IMR-90 (cell line): ENCODE results near the gene FAM32A. TPM values are rescaled to one million over a fixed set of nuclear protein-coding genes. Genes with fewer than 3 reads are reported as not detected.

ENCODE experiments used
- ATAC-seq: fragments of 200-7000 bp; cut with Tn5 transposase; 2 replicates; pipeline ENCODE4 v1.9.1; 2020; ENCODE audit warnings: low read depth, mild to moderate bottlenecking, moderate library complexity
- BruUV-seq: library from RNA; stranded (reverse); fragments of 400-500 nt; replicated peaks from 2 replicates; lab custom pipeline; 2021; lab: Mats Ljungman, UMichigan
- CTCF ChIA-PET: fragments of 300-600 bp; formaldehyde crosslinking; extraction: SDS; loops from one replicate; lab custom pipeline; 2021; ENCODE audit warnings: antibody characterized with exemption; lab: Yijun Ruan, JAX
- POLR2A ChIA-PET: fragments of 300-600 bp; sonication (Branson Sonifier 250); formaldehyde crosslinking; loops from one replicate; lab custom pipeline; 2022; ENCODE audit warnings: antibody characterized with exemption; ENCODE audit not compliant: unreplicated experiment; lab: Charles Lee
- DNase-seq: peaks from one replicate; pipeline ENCODE4 v3.0.0; 2013
- H2AFZ ChIP-seq: replicated peaks from 2 replicates; pipeline ENCODE3; 2013; ENCODE audit warnings: low read length, mild to moderate bottlenecking; ENCODE audit not compliant: poor library complexity
- H2AK5ac ChIP-seq: 2 replicates; pipeline ENCODE4 v1.6.1; 2013; ENCODE audit warnings: low read depth, low read length, inconsistent platforms
- H2AK9ac ChIP-seq: replicated peaks from 2 replicates; pipeline ENCODE3; 2013; ENCODE audit warnings: mild to moderate bottlenecking, low read depth, low read length, moderate library complexity; ENCODE audit not compliant: poor library complexity
- H2BK120ac ChIP-seq: 2 replicates; pipeline ENCODE4 v1.6.1; 2013; ENCODE audit warnings: low read depth, low read length, inconsistent platforms
- H2BK15ac ChIP-seq: 3 replicates; pipeline ENCODE4 v1.6.1; 2013; ENCODE audit warnings: low read depth, low read length, inconsistent platforms
- H2BK20ac ChIP-seq: 2 replicates; pipeline ENCODE4 v1.6.1; 2013; ENCODE audit warnings: low read depth, mild to moderate bottlenecking, inconsistent platforms, low read length, moderate library complexity
- H2BK5ac ChIP-seq: 2 replicates; pipeline ENCODE4 v1.6.1; 2013; ENCODE audit warnings: mild to moderate bottlenecking, low read depth, low read length, inconsistent platforms; ENCODE audit not compliant: poor library complexity, severe bottlenecking
- H3K14ac ChIP-seq: replicated peaks from 2 replicates; pipeline ENCODE4 v1.6.1; 2013; ENCODE audit warnings: low read depth, low read length, inconsistent platforms
- H3K18ac ChIP-seq: 2 replicates; pipeline ENCODE4 v1.6.1; 2013; ENCODE audit warnings: low read depth, low read length, control low read depth
- H3K23ac ChIP-seq: 2 replicates; pipeline ENCODE4 v1.6.1; 2013; ENCODE audit warnings: low read depth, low read length, inconsistent platforms
- H3K27ac ChIP-seq: 2 replicates; pipeline ENCODE4 v1.5.1; 2013; ENCODE audit warnings: mild to moderate bottlenecking, control low read depth, low read length; ENCODE audit not compliant: insufficient read depth
- H3K27me3 ChIP-seq: 2 replicates; pipeline ENCODE4 v1.6.1; 2013; ENCODE audit warnings: low read length; ENCODE audit not compliant: control insufficient read depth, insufficient read depth
- H3K36me3 ChIP-seq: 2 replicates; pipeline ENCODE4 v1.6.1; 2013; ENCODE audit warnings: low read length, mixed read lengths; ENCODE audit not compliant: control insufficient read depth, insufficient read depth
- H3K4ac ChIP-seq: 2 replicates; pipeline ENCODE4 v1.6.1; 2013; ENCODE audit warnings: low read depth, low read length, inconsistent platforms
- H3K4me1 ChIP-seq: 2 replicates; pipeline ENCODE4 v1.6.1; 2013; ENCODE audit warnings: low read length, mixed read lengths; ENCODE audit not compliant: control insufficient read depth, insufficient read depth
- H3K4me2 ChIP-seq: 2 replicates; pipeline ENCODE4 v1.6.1; 2013; ENCODE audit warnings: low read depth, mild to moderate bottlenecking, control low read depth, low read length, moderate library complexity
- H3K4me3 ChIP-seq: 2 replicates; pipeline ENCODE4 v1.5.1; 2013; ENCODE audit warnings: low read depth, mild to moderate bottlenecking, control low read depth, low read length, moderate library complexity; ENCODE audit not compliant: insufficient read depth
- H3K56ac ChIP-seq: 2 replicates; pipeline ENCODE4 v1.6.1; 2013; ENCODE audit warnings: low read length, inconsistent platforms; ENCODE audit not compliant: insufficient read depth; ENCODE audit errors: extremely low read depth
- H3K79me1 ChIP-seq, 2 experiments: 2 replicates each; pipeline ENCODE4 v1.6.1; 2013; ENCODE audit warnings: low read length in 2 of 2, inconsistent platforms in 1 of 2, low read depth in 1 of 2
- H3K9ac ChIP-seq: 2 replicates; pipeline ENCODE4 v1.6.1; 2013; ENCODE audit warnings: low read depth, low read length, control low read depth
- H3K9me1 ChIP-seq: 2 replicates; pipeline ENCODE4 v1.6.1; 2013; ENCODE audit warnings: low read length, inconsistent platforms; ENCODE audit not compliant: insufficient read depth
- H3K9me3 ChIP-seq: 2 replicates; pipeline ENCODE4 v1.6.1; 2013; ENCODE audit warnings: low read length; ENCODE audit not compliant: control insufficient read depth, insufficient read depth
- H4K20me1 ChIP-seq: 2 replicates; pipeline ENCODE4 v1.6.1; 2013; ENCODE audit warnings: low read length, inconsistent platforms; ENCODE audit not compliant: insufficient read depth
- H4K5ac ChIP-seq: 2 replicates; pipeline ENCODE4 v1.6.1; 2013; ENCODE audit warnings: mild to moderate bottlenecking, low read depth, low read length, control low read depth
- H4K8ac ChIP-seq, 2 experiments: 2 replicates each; pipeline ENCODE4 v1.6.1; 2013; ENCODE audit warnings: low read depth in 2 of 2, low read length in 2 of 2, control low read depth in 1 of 2, inconsistent platforms in 1 of 2
- H4K91ac ChIP-seq: 2 replicates; pipeline ENCODE4 v1.6.1; 2013; ENCODE audit warnings: low read depth, low read length, inconsistent platforms; ENCODE audit not compliant: insufficient read depth
- RFX5 ChIP-seq: IDR thresholded peaks from 2 replicates; pipeline ENCODE4 v1.8.0; 2012; ENCODE audit warnings: low read depth, mild to moderate bottlenecking, low read length, moderate library complexity
- WGBS, 2 experiments: methylation state at CpG; one replicate each; pipeline versions ENCODE4 v1.1.5 to v1.1.7; 2013; ENCODE audit warnings: missing lambda C conversion rate in 2 of 2; ENCODE audit not compliant: insufficient read length in 1 of 2; ENCODE audit errors: extremely low coverage in 2 of 2; 5-methylcytosine and 5-hydroxymethylcytosine counted together
- dilution Hi-C: fragments of 300-500 bp; cut with HindIII; formaldehyde crosslinking; loops from one replicate; pipeline ENCODE4 v1.14.3; 2018; ENCODE audit warnings: low sequenced_read_pairs; ENCODE audit not compliant: unreplicated experiment
- in situ Hi-C: fragments of 300-500 bp; cut with MboI; formaldehyde crosslinking; loops from 3 replicates; pipeline ENCODE4 v1.14.3; 2019; ENCODE audit warnings: low sequenced_read_pairs, inconsistent platforms, mixed read lengths
- intact Hi-C: fragments of 100-400 bp; cut with micrococcal nuclease; formaldehyde crosslinking; loops from 2 replicates; pipeline ENCODE4 v1.10.0; 2022
- polyA plus RNA-seq, 3 experiments: library from polyadenylated mRNA; depleted of rRNA; stranded (reverse); fragments of >200 nt; gene quantifications; 2 replicates each; pipeline ENCODE4 v1.2.3, GENCODE V29; 2012; ENCODE audit warnings: low replicate concordance in 1 of 3
- total RNA-seq: library from RNA; depleted of rRNA; stranded (reverse); fragments of >200 nt; gene quantifications from 2 replicates; pipeline ENCODE4 v1.2.3, GENCODE V29; 2012
- TF ChIP-seq, protein P1 (sequence below): fragments of 150-350 bp; IDR thresholded peaks from 2 replicates; pipeline ENCODE4 v1.6.1; 2017; ENCODE audit warnings: mild to moderate bottlenecking, antibody characterized with exemption, low read length, low read depth

The FAM32A gene
- total and polyA plus RNA-seq, 2 of the 4 experiments (the other 2 are of a cell fraction), result 99.5 to 130 TPM

DNA sequence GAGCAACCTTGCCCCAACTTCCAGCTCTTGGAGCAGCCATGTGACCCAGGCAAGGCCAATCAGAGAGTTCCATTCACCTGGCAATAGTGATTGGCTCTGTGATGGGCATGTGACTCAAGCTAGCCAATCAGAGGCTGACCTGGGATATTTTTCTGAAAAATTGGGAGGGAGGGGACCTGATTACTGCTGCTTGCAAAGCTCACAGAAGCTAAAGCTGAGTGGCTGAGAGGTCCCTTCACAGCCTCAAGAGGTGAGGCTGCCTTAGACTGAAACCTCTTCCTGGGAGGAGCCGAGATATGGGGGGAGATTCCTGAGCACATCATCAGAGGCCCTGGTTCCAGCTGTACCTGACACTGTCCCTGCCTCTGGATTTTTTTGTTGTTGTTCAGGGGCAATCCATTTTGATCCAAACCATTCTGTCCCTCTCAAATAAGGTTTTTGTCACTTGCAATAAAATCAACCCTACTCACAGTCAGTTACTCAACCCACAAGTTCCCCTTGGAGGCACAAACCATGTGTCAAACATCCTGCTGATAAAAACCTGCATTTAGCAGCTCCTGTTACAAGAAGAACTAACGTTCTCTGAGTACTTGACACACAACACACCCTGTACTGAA is 16.6 kb upstream of the FAM32A start:
- POLR2A ChIA-PET, result no interaction called here

More for the DNA sequence above, 16.6 kb upstream of the FAM32A start:
- Histone ChIP-seq H3K27me3 (no peaks in the 10 kb centered on the region; the same call in 1 of the 2 replicates), H3K36me3 (no peaks in the 10 kb centered on the region), H2BK15ac (no peak overlapping the region), H3K23ac (no peak overlapping the region), H3K27ac (no peak overlapping the region), H3K18ac (no peak overlapping the region), H4K8ac (no peak overlapping the region), H2BK20ac (no peak overlapping the region), H4K91ac (no peak overlapping the region), H2BK5ac (no peak overlapping the region), H2AK9ac (no peak overlapping the region), H3K14ac (no peak overlapping the region), H3K9ac (no peak overlapping the region), H3K4me1 (no peaks in the 10 kb centered on the region), H3K56ac (no peak overlapping the region), H4K5ac (no peak overlapping the region), H3K79me1 (no peaks in the 10 kb centered on the region), H2BK120ac (no peak overlapping the region), H3K4ac (no peak overlapping the region), H3K9me3 (no peaks in the 10 kb centered on the region), H2AFZ (peak overlapping the region; percentile 58), H2AK5ac (no peak overlapping the region), H3K4me2 (no peak overlapping the region), H3K4me3 (no peak overlapping the region), H3K9me1 (no peaks in the 10 kb centered on the region), H4K20me1 (no peaks in the 10 kb centered on the region)
- intact Hi-C loops (no loop called here), dilution Hi-C loops (no loop called here), in situ Hi-C loops (no loop called here)
- ATAC-seq (no peak), DNase-seq (peak; percentile 50)
- WGBS, 2 experiments, result no CpG with 5 or more reads among the region's 2 CpGs
- BruUV-seq, result no TSS peak
- no peak for TF ChIP-seq RFX5
- TF ChIP-seq, protein P1, sequence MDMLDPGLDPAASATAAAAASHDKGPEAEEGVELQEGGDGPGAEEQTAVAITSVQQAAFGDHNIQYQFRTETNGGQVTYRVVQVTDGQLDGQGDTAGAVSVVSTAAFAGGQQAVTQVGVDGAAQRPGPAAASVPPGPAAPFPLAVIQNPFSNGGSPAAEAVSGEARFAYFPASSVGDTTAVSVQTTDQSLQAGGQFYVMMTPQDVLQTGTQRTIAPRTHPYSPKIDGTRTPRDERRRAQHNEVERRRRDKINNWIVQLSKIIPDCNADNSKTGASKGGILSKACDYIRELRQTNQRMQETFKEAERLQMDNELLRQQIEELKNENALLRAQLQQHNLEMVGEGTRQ, result peak; percentile 90
- CTCF ChIA-PET, result no interaction called here
